ENCODE measurements around the gene RMRP.

RMRP gene

GRCh38 chr9:35687972-35688557 lies 30.2 kb upstream of the RMRP start:
- no peak for DNase-seq (ENCODE audit: low read depth, low spot score)
- peak overlapping the region; percentile 87 for H3K4me3 ChIP-seq (ENCODE audit: low read depth, low read length)
- in situ Hi-C loops (cut with HindIII; ENCODE audit: low sequenced_read_pairs) = no loop called here
- TF ChIP-seq, protein P1, sequence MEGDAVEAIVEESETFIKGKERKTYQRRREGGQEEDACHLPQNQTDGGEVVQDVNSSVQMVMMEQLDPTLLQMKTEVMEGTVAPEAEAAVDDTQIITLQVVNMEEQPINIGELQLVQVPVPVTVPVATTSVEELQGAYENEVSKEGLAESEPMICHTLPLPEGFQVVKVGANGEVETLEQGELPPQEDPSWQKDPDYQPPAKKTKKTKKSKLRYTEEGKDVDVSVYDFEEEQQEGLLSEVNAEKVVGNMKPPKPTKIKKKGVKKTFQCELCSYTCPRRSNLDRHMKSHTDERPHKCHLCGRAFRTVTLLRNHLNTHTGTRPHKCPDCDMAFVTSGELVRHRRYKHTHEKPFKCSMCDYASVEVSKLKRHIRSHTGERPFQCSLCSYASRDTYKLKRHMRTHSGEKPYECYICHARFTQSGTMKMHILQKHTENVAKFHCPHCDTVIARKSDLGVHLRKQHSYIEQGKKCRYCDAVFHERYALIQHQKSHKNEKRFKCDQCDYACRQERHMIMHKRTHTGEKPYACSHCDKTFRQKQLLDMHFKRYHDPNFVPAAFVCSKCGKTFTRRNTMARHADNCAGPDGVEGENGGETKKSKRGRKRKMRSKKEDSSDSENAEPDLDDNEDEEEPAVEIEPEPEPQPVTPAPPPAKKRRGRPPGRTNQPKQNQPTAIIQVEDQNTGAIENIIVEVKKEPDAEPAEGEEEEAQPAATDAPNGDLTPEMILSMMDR (IDR thresholded peaks at IDR 0.05; ENCODE audit: low read depth, low read length) = no peak

DNA sequence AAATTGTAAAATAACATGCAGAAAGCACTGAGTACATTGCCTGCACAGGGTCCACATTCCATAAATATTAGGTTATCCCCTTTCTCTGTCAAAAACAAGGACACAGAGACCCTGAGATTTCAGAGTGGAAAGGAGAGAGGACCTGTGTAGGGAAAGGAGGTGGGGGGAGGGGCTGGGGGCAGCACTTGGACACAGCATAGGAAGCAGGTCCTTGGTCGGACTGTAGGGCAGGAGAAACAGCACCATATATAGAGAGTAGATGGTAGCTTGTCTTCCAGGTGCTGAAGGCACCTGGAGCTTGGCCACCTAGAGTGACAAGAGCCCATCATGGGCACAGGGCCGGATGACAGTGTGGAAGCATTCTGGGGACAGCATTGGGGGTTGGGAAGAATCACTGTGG lies 29.5 kb upstream of the RMRP start:
- no peak for DNase-seq (ENCODE audit: low read depth, low spot score)

GRCh38 chr9:35686222-35687203 lies 28.7 kb upstream of the RMRP start:
- H3K4me3 ChIP-seq (ENCODE audit: low read depth, low read length) = peak overlapping the region; percentile 87
- in situ Hi-C loops (cut with HindIII; ENCODE audit: low sequenced_read_pairs) = no loop called here
- DNase-seq (ENCODE audit: low read depth, low spot score) = peak; percentile 69
- TF ChIP-seq, protein P1 (IDR thresholded peaks at IDR 0.05; ENCODE audit: low read depth, low read length) = no peak

More for the DNA sequence above, 29.5 kb upstream of the RMRP start:
- peak overlapping the region; percentile 87 for H3K4me3 ChIP-seq (ENCODE audit: low read depth, low read length)
- TF ChIP-seq, protein P1 (IDR thresholded peaks at IDR 0.05; ENCODE audit: low read depth, low read length) = no peak
- in situ Hi-C loops (cut with HindIII; ENCODE audit: low sequenced_read_pairs) = no loop called here

DNA sequence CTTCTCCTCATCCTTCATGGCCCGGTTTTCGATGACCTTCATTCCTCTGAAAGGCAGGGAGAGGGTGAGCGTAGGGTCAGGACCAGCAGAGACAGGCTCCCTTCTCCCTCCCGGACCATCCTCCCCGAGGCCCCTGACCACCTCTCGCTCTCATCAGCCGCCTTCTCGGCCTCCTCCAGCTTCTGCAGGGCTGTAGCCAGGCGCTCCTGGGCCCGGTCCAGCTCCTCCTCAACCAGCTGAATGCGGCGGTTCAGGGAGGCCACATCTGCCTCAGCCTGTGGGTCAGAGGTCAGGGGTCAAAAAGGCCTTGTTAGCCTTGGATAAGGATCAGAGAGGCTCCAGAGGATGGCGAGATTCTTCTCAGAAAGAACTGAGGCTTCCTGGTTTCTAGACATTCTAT lies 27.7 kb upstream of the RMRP start:
- TF ChIP-seq, protein P1 (IDR thresholded peaks at IDR 0.05; ENCODE audit: low read depth, low read length) = no peak
- H3K4me3 ChIP-seq (ENCODE audit: low read depth, low read length) = no peak overlapping the region
- in situ Hi-C loops (cut with HindIII; ENCODE audit: low sequenced_read_pairs) = no loop called here
- DNase-seq (ENCODE audit: low read depth, low spot score) = no peak

- TF ChIP-seq, protein P1 (IDR thresholded peaks at IDR 0.05; ENCODE audit: low read depth, low read length) = no peak
- in situ Hi-C loops (cut with HindIII; ENCODE audit: low sequenced_read_pairs) = no loop called here
- H3K4me3 ChIP-seq (ENCODE audit: low read depth, low read length) = no peak overlapping the region
- no peak for DNase-seq (ENCODE audit: low read depth, low spot score)
Observed at GRCh38 chr9:35684921-35685320, 27.1 kb upstream of the RMRP start.

GRCh38 chr9:35683323-35683722 lies 25.5 kb upstream of the RMRP start:
- H3K4me3 ChIP-seq (ENCODE audit: low read depth, low read length) = no peak overlapping the region
- in situ Hi-C loops (cut with HindIII; ENCODE audit: low sequenced_read_pairs) = no loop called here
- no peak for DNase-seq (ENCODE audit: low read depth, low spot score)
- TF ChIP-seq, protein P1 (IDR thresholded peaks at IDR 0.05; ENCODE audit: low read depth, low read length) = no peak
